A549 treated with Mapracorat at 1 μM for 4 hours (cell line): ENCODE measurements around the gene ARHGAP27. TPM values are rescaled to one million over a fixed set of nuclear protein-coding genes. Genes with fewer than 3 reads are reported as not detected.

Experiments
- total RNA-seq: library from RNA; stranded (reverse); fragments of 200-300 nt; extraction: Qiagen RNA extraction; gene quantifications from 5 replicates; pipeline ENCODE4 v1.2.3, GENCODE V29; 2022

The ARHGAP27 gene, protein sequence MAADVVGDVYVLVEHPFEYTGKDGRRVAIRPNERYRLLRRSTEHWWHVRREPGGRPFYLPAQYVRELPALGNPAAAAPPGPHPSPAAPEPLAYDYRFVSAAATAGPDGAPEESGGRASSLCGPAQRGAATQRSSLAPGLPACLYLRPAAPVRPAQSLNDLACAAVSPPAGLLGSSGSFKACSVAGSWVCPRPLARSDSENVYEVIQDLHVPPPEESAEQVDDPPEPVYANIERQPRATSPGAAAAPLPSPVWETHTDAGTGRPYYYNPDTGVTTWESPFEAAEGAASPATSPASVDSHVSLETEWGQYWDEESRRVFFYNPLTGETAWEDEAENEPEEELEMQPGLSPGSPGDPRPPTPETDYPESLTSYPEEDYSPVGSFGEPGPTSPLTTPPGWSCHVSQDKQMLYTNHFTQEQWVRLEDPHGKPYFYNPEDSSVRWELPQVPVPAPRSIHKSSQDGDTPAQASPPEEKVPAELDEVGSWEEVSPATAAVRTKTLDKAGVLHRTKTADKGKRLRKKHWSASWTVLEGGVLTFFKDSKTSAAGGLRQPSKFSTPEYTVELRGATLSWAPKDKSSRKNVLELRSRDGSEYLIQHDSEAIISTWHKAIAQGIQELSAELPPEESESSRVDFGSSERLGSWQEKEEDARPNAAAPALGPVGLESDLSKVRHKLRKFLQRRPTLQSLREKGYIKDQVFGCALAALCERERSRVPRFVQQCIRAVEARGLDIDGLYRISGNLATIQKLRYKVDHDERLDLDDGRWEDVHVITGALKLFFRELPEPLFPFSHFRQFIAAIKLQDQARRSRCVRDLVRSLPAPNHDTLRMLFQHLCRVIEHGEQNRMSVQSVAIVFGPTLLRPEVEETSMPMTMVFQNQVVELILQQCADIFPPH
- total RNA-seq = 10.5 to 17.7 TPM (median 16.3 TPM) in 5 replicates

DNA sequence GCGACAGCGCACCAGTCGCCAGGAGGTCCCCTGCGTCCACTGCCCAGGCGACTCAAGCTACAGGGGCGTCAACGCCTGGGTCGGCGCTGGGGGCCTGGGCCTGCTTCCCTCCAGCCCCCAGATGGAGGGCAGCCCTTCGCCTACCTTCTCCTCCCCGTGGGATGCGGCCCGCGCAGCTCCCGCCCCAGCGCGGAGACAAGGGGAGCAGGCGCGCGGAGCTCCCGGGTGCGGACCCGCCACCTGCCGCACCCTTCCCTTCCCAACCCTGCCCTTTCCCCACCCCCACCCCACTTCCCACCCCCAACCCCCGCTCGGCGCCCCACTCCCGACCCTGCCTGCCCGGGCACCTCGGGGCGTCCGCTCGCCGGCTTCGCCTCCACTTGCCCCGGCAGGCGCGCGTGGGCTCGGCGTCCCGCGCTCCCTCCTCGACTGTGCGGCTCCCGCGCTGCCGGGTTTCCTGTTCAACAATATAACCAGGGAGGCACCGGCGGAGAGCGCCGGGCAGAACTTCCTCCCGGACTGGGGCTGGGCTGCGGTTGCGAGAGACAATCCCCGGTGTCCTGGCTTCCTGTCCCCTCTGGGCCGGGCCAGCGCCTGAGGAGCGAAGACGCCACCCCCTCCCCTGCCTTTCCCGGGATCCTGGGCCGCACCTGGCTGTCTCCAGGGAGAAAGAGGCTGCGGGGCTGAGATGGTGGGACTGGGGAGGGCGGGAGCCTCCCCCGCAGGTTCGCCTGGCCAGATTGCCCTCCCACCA is at the start of gene ARHGAP27:
TSS of gene ARHGAP27 (minus strand) at position 466 of the 754 bp plus-strand sequence. CDS start 2,591 bp downstream, outside the sequence.

Other genes starting within 250 kb of the ARHGAP27 start
- 29.3 to 36.7 TPM (median 35.7 TPM) in 5 replicates for gene FMNL1, start 211.0 kb downstream of the ARHGAP27 start, total RNA-seq
- 0.07 to 0.24 TPM (median 0.19 TPM) in 5 replicates for gene SPATA32, start 170.8 kb downstream of the ARHGAP27 start, total RNA-seq
- 35.6 to 67.4 TPM (median 48.8 TPM) in 5 replicates for gene MAP3K14, start 115.8 kb downstream of the ARHGAP27 start, total RNA-seq
- 19.4 to 25.7 TPM (median 23.3 TPM) in 5 replicates for gene PLEKHM1, start 57.9 kb upstream of the ARHGAP27 start, total RNA-seq